ENCODE results near the gene PJA1.

DNA sequence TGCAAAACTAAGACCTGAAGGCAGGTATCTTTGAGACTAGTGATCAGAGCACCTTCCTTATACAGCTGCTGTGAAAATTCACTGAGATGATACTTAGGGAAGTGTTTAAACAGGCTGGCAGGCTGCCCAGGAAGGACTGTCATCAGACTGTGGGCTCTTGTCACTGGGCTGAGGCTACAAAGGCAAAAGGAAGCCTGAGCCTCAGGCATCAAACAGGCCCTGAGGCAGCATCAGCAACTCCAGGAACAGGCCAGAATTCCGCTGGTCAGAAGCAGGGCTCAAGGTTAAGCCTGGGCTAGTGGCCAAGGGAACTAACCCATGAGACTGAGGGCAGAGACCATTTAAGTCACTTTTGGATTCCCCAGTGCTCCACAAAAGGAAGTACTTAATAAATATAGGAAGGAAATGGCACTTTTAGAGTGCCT lies 12.8 kb downstream of the PJA1 start:
- TF ChIP-seq POLR2A (IDR thresholded peaks at IDR 0.05): no peak
- TF ChIP-seq CTCF (IDR thresholded peaks at IDR 0.05): no peak
- no peak for TF ChIP-seq POLR2AphosphoS5 (IDR thresholded peaks at IDR 0.05)
